Adrenal gland (tissue), 5 donors: ENCODE measurements around the gene GGT6.

Source experiments
- POLR2A ChIP-seq, 2 donors: fragments of 450-650 bp; IDR thresholded peaks; one replicate each; pipeline ENCODE4 v1.6.1; 2017; ENCODE audit warnings: antibody characterized with exemption in 2 of 2, mild to moderate bottlenecking in 2 of 2, moderate library complexity in 1 of 2
- TF ChIP-seq, protein P1 (sequence below), 6 experiments: fragments of 450-650 bp in 4 of 6; fragments of 200-600 bp in 2 of 6; sonication (generic) in 1 of 6; IDR thresholded peaks; 1 replicate in 5 of 6; 2 replicates in 1 of 6; pipeline versions ENCODE4 v1.5.1 to v1.8.0; 2016 to 2021; ENCODE audit warnings: antibody characterized with exemption in 6 of 6, mild to moderate bottlenecking in 2 of 6, moderate library complexity in 1 of 6
- donor health status: DM: no; HTN: no; CAD: no.

DNA sequence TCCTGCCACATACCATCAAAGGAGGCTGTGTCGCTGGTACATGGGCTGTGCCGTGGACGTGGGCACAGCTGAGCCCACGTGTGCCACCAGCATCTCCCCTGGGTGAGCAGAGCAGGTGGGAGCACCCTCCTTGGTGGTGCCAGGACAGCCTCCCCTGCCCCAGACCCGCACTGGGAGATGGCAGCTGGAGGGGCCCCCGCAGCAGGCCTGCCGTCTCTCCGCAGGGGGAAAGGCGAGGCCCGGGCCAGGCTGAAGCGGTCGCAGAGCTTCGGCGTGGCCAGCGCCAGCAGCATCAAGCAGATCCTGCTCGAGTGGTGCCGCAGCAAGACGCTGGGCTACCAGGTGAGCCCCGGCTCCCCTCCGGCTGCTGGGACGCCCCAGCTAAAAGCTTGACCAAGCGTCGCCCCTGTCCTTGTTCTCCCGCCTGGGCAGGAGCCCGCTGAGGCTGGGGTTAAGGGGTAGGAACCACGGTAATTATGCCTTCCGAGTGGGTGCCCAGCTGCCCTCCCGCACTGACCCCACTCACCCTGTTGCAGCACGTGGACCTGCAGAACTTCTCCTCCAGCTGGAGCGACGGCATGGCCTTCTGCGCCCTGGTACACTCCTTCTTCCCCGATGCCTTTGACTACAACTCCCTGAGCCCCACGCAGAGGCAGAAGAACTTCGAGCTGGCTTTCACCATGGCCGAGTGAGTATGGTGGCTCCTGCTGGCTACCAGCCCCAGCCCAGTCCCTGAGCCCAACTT is 36.4 kb upstream of the GGT6 start:
- TF ChIP-seq POLR2A (IDR thresholded peaks at IDR 0.05), result no peak
- TF ChIP-seq, protein P1, sequence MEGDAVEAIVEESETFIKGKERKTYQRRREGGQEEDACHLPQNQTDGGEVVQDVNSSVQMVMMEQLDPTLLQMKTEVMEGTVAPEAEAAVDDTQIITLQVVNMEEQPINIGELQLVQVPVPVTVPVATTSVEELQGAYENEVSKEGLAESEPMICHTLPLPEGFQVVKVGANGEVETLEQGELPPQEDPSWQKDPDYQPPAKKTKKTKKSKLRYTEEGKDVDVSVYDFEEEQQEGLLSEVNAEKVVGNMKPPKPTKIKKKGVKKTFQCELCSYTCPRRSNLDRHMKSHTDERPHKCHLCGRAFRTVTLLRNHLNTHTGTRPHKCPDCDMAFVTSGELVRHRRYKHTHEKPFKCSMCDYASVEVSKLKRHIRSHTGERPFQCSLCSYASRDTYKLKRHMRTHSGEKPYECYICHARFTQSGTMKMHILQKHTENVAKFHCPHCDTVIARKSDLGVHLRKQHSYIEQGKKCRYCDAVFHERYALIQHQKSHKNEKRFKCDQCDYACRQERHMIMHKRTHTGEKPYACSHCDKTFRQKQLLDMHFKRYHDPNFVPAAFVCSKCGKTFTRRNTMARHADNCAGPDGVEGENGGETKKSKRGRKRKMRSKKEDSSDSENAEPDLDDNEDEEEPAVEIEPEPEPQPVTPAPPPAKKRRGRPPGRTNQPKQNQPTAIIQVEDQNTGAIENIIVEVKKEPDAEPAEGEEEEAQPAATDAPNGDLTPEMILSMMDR (IDR thresholded peaks at IDR 0.05), result no peak
